NT2/D1 (cell line): ENCODE results near the gene ENDOV.

ENCODE experiments used
- YY1 ChIP-seq: IDR thresholded peaks from 2 replicates; pipeline ENCODE4 v1.6.1; 2011; ENCODE audit not compliant: insufficient read length, insufficient read depth
- ZNF274 ChIP-seq: IDR thresholded peaks from 2 replicates; pipeline ENCODE4 v1.6.1; 2011; ENCODE audit warnings: mild to moderate bottlenecking, low read depth, low read length

- TF ChIP-seq ZNF274 (no peak), YY1 (no peak)
These were observed 10.2 kb downstream of the ENDOV start for GRCh38 chr17:80424878-80425765.
